Inflammatory macrophage treated with lipopolysaccharide for 1 hour (primary cell): ENCODE measurements around the gene SEBOX.
"Not testable (repeated sequence)": the region's sequence is repeated elsewhere in the genome, so short reads cannot be mapped to it uniquely, and the experiment has no call there.

Experiments
- DNase-seq, 2 donors: peaks; one replicate each; pipeline ENCODE4 v3.0.0-alpha.2; 2020 to 2022

Gene SEBOX

DNA sequence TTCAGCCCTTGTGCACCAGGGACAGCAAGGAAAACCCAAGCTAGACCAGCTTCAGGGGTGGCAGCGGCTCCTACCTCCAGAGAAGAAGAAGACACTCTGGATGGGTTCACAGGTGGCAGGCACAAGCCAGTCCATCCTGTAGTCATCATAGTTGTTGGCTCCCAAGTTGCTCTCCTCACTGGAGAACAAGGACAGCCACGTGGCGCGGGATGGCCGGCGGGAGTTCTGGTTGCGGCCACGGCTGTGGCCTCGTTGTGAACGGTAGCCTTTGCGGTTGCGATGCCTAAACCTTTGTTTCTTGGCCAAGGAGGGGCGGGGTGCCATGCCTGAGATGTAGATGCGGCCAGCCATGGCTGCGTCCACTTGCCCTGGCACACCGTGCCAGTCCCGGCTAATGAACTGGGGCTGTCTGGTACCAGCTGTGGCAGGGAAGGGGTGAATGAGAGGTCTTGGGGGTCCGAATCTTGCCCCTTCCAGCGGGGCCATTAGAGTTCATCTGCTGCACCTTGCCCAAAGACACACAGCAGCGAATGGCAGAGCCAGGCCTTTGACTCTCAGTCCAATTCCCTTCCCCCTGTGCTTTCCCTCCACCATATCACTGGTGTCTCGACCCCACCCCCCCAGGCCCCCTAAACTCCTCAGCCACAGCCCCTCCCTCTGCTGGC, 2.8 kb upstream of the SEBOX start:
- no peak for DNase-seq

DNA sequence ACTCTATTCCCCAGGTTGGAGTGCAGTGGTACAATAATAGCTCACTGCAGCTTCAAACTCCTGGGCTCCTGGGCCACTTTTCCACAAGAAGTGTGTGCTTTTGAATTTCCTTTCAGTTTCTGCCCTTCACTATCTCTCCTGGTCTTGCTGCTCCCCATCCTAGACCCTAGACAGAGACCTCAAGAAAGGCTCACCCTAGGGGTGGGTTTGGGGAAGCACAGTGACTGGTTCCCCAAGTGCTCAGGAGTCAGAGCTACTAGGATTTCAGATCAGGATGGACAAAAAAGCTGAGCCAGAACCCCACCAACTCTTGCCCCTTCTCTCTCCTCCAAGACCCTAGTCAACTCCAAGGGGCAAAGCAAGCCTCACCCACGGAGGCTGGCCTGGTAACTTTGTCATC, 1.6 kb upstream of the SEBOX start:
- DNase-seq: no peak

DNA sequence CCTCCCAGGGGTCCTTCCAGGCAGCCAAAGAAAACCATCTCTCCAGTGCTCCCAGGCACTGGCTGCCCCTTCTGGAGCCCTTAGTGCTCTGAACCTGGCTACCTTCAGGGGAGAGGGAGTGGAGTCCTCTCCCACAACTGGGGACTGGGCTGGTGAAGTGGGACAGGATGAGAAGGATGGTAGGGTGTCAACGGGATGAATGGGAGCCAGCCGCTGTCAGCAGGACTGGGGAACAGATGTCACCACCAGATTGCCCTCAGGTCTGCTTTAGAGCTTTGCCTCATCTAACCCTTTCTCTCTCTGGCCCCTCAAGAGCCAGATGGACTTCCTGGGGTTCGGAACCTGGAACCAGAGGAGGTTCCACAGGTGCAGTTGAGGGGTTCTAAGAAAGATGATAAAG, 488 bp upstream of the SEBOX start:
- no peak for DNase-seq

DNA sequence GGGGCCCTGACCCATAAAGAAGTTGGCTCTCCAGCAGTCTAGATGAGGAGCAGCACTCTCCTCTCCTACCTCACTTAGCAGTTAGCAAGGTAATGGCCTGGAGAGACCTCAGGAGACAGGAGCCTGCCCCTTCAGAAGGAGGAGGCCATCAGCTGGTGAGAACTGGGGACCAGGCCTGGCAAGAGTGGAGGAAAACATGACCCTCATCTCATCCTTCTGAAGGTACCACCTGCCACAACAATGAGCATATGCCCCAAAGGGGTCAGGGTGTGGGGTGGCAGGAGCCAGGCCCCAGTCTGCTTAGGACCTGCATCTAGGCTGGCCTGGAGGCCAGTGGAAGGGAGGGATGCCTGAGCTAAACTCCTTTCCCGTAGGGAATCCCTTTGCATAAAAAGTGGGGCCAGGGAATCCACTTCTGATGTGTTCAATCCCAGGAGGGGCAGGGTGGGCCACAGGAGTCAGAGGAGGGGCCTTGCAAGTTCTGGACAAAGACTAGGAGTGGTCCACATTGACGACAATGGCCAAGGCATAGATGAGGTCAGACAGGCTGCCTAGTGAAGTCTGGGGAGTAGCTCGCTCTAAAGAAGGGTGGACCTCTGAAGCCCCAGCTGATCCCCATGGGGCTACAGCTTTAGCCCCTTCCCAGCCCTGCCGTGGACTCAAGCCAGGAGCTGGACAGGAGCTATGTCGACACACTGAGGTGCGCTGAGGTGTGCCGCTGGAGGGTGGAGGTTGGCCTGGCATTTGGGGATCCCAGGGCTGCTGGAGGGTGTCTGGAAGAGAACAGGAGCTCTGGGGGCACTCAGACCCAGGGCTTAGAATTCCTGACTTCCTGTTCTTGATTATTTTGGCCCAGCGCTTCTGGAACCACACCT, 986 bp downstream of the SEBOX start:
- DNase-seq: no peak

DNA sequence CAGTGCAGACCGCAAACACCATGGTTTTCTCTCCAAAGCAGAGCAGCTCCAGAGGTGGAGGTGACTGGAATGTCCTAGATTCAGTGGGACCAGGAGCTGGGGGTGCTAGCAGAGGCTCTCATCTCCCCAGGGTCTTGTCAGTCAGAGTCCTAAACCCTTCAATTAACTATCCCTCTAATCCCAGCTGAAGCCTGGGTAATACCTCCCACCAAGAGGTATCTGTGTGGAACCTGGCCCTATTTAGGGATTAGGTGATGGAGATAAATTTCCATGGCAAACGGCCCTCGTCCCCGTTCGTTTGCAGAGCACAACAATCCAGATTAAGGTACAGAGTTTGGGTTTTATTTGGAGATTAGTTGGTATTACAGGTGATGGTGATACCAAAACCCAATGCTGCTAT, 1.8 kb downstream of the SEBOX start:
- no peak for DNase-seq

DNA sequence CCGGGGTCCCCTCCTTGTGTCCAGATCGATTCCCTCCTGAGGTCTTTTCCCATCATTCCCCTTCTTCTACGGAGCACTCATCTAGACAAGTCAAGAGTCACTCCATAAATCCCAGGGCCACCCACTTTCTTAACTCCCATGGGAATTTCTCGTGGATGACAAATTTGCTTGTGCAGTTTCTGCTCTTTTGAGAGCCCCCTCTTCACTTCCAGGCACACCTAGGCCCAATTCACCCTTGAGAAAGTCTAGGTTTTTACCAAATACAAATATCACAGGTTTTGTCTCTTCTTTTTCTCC, 7.2 kb downstream of the SEBOX start:
- DNase-seq: no peak

DNA sequence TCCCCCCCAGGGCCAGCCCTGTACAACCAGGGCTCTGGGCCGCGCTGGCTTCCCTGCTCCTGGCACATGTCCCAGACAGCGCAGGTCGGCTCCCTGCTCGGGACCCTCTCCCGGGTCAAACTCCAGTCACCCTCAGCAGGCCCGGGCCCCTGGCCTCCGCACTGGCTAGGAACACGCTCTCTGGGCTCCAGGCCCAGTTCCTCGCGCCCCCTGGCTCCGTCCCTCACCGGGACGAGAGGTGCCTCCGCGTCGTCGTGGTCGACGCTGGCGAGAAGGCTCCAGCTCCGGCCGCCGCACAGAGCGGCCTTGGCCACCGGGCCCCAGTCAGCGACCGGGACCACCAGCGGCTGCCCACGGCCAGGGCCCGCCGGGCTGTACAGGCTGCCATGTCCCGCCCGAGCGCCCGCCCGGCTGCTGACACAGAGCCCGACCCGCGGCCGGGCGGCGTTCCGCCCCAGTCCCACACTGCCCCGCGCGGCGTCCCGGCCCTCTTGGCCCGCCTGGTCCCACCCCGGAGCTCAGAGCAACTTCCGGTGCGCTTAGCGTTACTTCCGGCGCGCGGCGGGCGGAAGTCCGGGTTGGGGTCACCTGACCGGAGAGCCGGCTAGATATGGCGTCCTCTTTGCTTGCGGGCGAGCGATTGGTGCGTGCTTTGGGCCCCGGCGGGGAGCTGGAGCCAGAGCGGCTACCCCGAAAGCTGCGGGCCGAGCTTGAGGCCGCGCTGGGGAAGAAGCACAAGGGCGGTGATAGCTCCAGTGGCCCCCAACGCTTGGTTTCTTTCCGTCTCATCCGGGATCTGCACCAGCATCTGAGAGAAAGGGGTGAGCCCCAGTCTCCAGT, 7.7 kb downstream of the SEBOX start, which contains the start of gene POLDIP2:
Gene POLDIP2 (minus strand): TSS at position 467 of the 840 bp plus-strand sequence. CDS start 79 bp downstream, at position 388.
- peak; percentile 94 to 97 for DNase-seq

DNA sequence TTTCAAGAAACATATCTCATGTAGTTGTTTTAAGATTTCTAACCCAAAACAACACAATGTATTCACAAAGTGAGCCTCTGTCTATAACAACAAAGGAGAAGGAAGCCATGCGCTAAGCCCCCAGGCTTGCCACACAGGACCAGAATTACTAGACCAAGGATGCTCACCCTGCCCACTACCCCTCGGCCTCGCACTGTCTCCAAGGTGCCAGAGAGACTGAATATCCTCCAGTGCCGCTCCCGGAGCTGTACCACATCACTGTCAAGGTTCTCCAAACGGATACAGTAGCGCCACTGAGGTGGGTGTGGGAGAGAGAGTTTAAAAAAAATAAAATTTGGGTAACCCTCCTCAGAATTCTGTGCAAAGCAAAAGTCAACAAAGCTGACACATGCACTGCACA, 14.7 kb downstream of the SEBOX start:
- DNase-seq: no peak

DNA sequence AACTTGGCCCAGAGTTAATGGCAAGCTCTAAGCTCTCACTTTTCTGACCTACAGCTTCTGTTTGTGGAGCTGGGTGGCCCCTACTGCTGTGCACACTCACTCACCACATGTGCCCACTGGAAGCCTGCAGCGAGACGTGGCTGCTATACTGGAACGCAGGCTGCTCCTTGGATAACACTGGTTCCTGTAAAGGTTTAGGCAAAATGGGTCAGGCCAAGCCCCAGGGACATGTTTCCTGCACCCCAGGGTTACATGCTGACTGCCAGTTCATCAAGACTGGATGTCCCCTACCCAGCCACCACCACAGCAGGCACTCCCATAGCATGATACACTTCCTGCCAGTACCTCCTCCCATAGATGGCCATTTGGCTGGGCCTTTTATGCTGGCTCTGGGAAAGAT, 16.0 kb downstream of the SEBOX start:
- no peak for DNase-seq

DNA sequence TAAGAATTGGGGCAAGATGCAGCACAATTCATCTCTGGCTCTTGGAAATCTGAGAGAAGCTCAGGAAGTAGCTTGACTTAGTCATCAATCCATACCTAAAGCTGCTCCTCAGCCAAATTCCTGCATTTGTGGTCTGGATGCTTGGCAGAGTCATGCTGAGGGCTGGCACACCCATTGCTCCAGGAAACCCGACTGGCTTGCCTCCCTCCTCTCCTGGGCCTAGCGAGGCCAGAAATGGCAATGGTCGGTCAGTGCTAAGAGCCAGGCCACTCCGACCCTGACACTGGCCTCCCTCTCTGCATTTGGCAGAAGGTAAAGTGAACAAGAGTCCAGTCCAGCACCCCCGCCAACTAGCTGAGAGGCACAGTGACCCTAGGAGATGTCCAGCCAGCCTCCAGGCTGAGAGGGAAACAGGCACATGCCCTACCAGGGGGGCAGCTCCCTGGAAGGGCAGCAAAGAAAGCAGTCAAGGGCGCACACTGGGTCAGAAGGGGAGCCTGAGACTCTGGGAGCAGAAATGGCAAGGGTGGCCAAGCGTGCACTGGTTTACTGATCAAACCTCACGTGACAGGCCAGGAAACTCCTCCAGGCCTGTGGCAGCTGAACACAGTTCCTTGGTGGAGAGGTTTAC, 17.6 kb downstream of the SEBOX start:
- no peak for DNase-seq

DNA sequence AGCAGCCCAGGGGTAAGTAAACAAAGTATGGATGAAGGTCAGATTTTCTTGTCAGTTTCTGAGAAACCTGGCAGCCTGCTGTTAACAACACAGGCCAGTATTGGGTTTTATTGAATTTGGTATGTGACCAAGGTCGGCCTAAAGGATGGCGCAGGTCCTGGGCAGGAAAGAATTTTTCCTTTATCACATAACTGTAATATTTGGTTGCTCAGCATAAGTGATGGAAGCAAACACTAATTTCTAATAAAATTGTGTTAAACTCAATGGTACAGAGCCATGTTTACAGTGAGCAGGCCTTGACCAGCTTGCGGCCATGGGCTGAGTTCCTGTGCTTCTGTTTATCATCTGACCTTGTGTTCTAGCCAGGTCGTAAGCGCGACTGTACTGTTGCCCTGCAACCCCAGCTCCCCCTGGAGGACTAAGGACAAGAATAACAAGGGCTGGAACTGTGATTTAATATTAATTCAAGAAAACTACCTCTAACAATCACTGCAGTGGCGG, 18.2 kb downstream of the SEBOX start:
- DNase-seq: no peak

DNA sequence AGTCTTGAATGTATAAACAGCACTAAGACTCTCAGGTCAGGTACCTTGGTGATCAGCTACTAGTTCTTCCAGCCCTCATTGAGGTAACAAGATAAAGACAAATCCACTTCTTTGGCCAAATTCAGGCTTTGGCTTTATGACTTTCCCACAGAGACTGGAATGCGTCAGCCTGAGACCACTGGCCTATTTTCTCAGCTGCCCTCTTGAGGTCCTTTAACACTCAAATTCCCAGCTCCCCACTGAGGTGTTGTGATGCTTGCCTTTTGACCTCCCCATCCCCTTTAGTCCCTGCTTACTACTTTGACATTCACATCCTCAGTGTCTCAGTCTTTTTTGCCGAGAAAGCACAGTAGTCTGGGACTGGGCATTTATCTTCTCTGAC, 18.8 kb downstream of the SEBOX start:
- no peak for DNase-seq

DNA sequence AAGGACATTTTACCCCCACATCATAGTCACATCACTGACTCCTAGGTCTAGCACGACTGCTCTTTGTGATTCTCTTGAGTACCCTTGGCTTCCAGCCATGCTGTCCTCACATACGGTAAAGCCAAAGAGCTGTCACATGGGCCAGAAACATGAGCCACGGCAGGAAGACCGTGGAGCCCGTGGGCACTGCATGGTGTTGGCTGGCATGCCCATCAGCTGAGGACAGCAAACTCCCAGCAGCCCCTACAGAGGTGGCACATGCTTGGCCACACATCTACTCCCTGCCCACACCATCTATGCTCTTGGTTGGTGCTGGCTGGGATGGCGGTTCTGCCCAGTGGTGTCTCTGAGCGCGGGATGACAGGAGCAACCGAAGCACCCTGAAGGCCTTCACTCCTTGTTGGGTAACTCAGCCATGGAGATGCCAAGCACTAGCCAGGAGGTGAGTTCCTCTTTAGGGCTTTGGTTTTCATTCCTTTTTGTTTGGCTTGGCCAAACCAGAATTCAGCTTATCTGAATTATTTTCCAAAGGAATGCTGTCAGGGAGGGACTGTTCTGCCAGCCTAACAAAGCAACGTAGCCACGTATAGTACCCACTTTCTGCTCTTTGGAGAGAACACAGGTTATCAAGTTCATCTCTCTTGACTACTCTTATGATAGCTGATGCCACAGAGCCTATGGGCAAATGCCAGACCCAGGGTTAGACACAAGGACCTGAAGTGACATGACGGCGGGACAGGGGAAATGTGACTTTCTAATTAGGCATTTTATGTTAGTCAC, 19.4 kb downstream of the SEBOX start:
- no peak for DNase-seq

DNA sequence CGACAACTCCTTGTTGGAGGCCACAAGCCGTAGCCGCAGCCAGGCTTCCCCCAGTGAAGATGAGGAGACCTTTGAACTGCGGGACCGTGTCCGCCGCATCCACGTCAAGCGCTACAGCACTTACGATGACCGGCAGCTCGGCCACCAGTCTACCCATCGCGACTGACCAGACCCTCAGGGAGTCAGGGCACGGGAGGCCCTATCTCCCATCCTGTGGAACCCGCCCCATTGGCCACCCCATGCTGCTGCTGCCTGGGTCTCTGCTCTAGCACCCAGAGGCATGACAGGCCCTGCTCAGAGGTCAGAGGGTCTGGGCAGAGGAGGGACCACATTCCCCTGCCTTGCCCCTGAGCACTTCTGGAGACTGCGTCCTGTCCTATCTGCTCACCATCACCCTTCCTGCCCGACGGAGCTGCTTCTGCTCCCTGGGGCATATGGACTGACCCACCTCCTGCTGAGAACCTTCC, 20.5 kb downstream of the SEBOX start:
- DNase-seq: no peak

DNA sequence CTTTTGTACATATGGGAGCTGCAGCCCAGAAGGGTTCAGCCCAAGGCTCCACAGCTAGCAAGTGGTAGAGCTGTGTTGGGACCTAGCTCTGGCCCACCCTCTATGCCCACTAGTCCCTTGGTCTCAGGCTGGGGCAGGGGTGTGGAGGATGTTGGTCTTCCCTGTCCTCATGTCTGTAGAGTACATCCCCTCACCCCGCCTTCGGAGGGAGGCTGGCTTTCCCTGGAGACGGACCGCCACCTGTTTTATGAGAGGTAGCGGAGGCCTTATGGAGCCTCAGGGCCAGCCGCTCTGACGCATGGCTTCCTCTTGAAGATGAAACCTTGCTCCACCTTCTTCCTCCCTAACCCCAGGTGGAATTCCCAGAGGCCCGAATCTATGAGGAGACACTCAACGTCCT, 21.0 kb downstream of the SEBOX start:
- DNase-seq: no peak

DNA sequence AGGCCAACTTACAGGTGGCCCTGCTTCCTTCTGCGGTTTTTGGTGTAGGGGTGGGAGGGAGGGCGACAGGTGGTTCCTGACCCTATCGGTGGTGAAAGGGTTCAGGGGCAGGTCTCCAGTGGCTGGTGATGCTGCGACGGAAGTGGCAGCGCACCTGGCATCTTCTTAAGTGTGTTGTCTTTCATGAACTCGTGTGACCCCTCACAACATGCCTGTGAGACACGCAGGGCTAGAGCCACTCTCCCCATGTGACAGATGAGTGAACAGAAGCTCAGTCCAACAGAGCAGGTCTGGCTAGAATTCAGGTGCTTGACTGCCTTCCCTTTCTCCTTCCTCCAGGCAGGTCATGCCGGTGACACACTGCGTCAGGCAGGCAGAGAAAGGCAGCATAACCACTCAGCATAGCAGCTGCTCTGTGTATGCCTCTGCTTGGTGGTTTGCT, 21.5 kb downstream of the SEBOX start:
- no peak for DNase-seq

DNA sequence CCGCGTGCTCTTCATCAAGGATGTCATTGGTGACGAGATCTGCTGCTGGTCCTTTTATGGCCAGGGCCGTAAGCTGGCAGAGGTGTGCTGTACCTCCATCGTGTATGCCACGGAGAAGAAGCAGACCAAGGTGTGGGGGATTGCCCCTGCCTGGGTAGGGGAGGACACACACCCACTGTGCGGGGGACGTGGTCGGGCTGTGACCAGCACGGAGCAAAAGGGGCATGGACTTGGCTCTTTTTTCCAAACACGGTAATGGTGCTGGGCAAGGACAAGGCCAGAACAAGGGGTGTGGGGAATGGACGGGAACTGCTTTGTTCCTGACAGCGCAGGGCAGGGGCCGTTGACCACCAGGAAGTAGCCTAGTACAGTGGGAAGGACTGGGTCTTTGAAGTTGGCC, 22.7 kb downstream of the SEBOX start:
- DNase-seq: no peak

DNA sequence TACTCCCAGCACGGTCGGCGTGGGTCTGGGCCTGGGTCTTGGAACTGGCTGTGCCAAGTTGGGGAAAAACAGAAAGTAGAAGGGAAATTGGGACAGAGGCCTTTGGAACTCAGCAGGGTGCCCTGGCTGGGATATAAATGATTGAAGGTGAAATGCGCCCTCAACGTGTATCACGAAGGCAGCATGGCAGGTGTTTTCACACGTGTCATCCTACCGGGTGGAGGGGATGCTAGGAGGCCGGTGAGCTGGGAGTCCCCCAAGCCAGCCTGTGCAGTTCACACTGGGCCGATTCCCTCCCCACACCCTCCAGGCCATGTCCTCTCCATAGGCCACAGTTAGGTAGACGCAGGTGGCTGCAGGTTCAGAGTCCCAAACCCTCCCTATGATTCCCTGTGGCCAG, 23.5 kb downstream of the SEBOX start:
- no peak for DNase-seq

DNA sequence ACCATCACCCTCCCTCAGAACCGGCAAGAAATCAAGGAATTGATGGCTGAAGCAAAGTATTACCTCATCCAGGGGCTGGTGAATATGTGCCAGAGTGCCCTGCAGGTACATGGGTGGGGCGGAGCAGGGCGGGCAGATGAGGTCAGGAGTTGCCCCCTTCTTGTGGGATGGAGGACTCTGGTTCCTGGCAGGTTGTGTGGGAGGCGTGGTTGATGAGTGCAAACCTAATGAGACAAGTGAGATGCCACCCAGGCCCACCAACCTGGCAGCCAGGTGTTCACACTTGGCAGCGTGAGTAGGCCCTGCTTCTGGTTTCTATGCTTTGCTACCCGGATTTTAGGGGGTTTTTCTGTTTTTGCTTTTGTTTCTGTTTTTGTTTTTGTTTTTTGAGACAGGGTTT, 24.6 kb downstream of the SEBOX start:
- no peak for DNase-seq

DNA sequence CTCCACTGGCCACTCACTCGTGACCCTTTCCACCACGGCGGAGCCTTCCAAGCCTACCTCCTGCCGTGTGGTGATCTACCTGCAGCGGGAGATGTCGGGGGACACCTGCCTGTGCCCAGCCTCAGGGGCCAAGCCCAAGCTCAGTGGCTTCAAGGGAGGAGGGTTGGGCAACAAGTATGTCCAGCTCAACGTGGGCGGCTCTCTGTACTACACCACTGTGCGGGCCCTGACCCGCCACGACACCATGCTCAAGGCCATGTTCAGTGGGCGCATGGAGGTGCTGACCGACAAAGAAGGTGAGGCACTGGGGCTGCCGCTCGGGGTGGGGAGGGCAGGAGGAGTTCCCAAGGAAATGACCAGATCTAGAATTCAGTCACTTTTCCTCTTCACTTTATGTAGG, 25.6 kb downstream of the SEBOX start:
- DNase-seq: no peak

DNA sequence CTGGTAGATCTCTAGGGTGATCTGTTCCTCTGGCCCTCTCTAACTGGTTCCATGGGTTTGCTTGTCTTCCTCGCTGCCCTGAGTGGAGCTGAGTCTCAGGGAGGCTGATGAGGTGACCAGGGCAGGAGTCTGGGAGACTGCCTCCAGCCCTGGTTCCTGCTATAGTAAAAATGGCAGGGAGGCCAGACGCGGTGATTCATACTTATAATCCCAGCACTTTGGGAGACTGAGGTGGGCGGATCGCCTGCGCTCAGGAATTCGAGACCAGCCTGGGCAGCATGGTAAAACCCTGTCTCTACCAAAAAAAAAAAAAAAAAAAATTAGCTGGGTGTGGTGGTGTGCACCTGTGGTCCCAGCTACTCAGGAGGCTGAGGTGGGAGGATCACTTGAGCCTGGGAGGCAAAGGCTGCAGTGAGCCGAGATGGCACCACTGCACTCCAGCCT, 26.2 kb downstream of the SEBOX start:
- DNase-seq: not testable (repeated sequence)
